Activated CD4-positive, alpha-beta T cell treated with anti-CD3 and anti-CD28 coated beads, Interleukin-2, amount 10 ng/mL, durations not matched to agents 24 days and 14 days (primary cell): Measurements from ENCODE around the gene RPL10A. TPM values are rescaled to one million over a fixed set of nuclear protein-coding genes. Genes with fewer than 3 reads are reported as not detected.

Source experiments
- DNase-seq: peaks from one replicate; pipeline ENCODE4 v3.0.0; 2022
- H3K27ac Mint-ChIP-seq: one replicate; pipeline ENCODE4 v1.8.0; 2022; ENCODE audit warnings: mild to moderate bottlenecking, mixed read lengths
- H3K27me3 Mint-ChIP-seq: one replicate; pipeline ENCODE4 v1.8.0; 2022; ENCODE audit warnings: mixed read lengths
- H3K36me3 Mint-ChIP-seq: one replicate; pipeline ENCODE4 v1.8.0; 2022; ENCODE audit warnings: low read depth, mild to moderate bottlenecking, mixed read lengths
- H3K4me1 Mint-ChIP-seq: one replicate; pipeline ENCODE4 v1.8.0; 2021; ENCODE audit warnings: mixed read lengths
- H3K4me3 Mint-ChIP-seq: one replicate; pipeline ENCODE4 v1.8.0; 2022; ENCODE audit warnings: mild to moderate bottlenecking, moderate library complexity, mixed read lengths
- H3K9me3 Mint-ChIP-seq: one replicate; pipeline ENCODE4 v1.8.0; 2021; ENCODE audit warnings: mixed read lengths
- intact Hi-C: fragments of 100-400 bp; cut with micrococcal nuclease; formaldehyde crosslinking; loops from one replicate; pipeline ENCODE4 v1.15.1; 2023
- total RNA-seq: library from RNA; stranded (reverse); gene quantifications from 2 replicates; pipeline ENCODE4 v1.2.3, GENCODE V29; 2022

The RPL10A gene
- total RNA-seq, 1 donor from 2014 or later, result 1,702 TPM

GRCh38 chr6:35454391-35455110 is 13.7 kb upstream of the RPL10A start:
- Mint-ChIP-seq H3K27me3 (peaks cover 9% of the 10 kb centered on the region), H3K4me3 (peak overlapping the region; percentile 79), H3K36me3 (peaks cover 16% of the 10 kb centered on the region), H3K27ac (no peak overlapping the region), H3K4me1 (peaks cover 37% of the 10 kb centered on the region), H3K9me3 (no peaks in the 10 kb centered on the region)
- intact Hi-C loops, result loop anchor here (5.0 kb wide), 1 partner anchor 43 kb away; the partner anchor contains the start of gene TEAD3
- DNase-seq, result no peak

- no peak overlapping the region for H3K27ac Mint-ChIP-seq
- H3K27me3 Mint-ChIP-seq, result no peaks in the 10 kb centered on the region
- H3K36me3 Mint-ChIP-seq, result peaks cover 25% of the 10 kb centered on the region
- H3K9me3 Mint-ChIP-seq, result no peaks in the 10 kb centered on the region
- no peak for DNase-seq
- intact Hi-C loops, result no loop called here
- H3K4me3 Mint-ChIP-seq, result no peak overlapping the region
- H3K4me1 Mint-ChIP-seq, result peaks cover 24% of the 10 kb centered on the region
These were observed 10.3 kb upstream of the RPL10A start for GRCh38 chr6:35457907-35458306.

GRCh38 chr6:35461270-35461669 is 6.9 kb upstream of the RPL10A start:
- H3K9me3 Mint-ChIP-seq, result no peaks in the 10 kb centered on the region
- peaks cover 6% of the 10 kb centered on the region for H3K4me1 Mint-ChIP-seq
- H3K27ac Mint-ChIP-seq, result no peak overlapping the region
- H3K27me3 Mint-ChIP-seq, result no peaks in the 10 kb centered on the region
- peaks cover 32% of the 10 kb centered on the region for H3K36me3 Mint-ChIP-seq
- no peak for DNase-seq
- H3K4me3 Mint-ChIP-seq, result no peak overlapping the region
- intact Hi-C loops, result no loop called here

- Mint-ChIP-seq H3K4me1 (peaks cover 17% of the 10 kb centered on the region), H3K27ac (no peak overlapping the region), H3K27me3 (no peaks in the 10 kb centered on the region), H3K36me3 (peaks cover 43% of the 10 kb centered on the region), H3K9me3 (no peaks in the 10 kb centered on the region), H3K4me3 (no peak overlapping the region)
- intact Hi-C loops, result no loop called here
- no peak for DNase-seq
These were observed 4.9 kb upstream of the RPL10A start for GRCh38 chr6:35463292-35463691.

GRCh38 chr6:35465646-35466045 is 2.6 kb upstream of the RPL10A start:
- Mint-ChIP-seq H3K9me3 (no peaks in the 10 kb centered on the region), H3K27me3 (no peaks in the 10 kb centered on the region), H3K36me3 (peaks cover 56% of the 10 kb centered on the region), H3K4me1 (peaks cover 27% of the 10 kb centered on the region), H3K4me3 (no peak overlapping the region), H3K27ac (peak overlapping the region; percentile 67)
- DNase-seq, result no peak
- intact Hi-C loops, result loop anchor here (5.0 kb wide), 1 partner anchor 48 kb away; no protein-coding TSS in a partner anchor

GRCh38 chr6:35468980-35469750 is 964 bp downstream of the RPL10A start:
- peaks cover 71% of the 10 kb centered on the region for H3K36me3 Mint-ChIP-seq
- H3K27ac Mint-ChIP-seq, result peak overlapping the region; percentile 98
- peaks cover 39% of the 10 kb centered on the region for H3K4me1 Mint-ChIP-seq
- H3K9me3 Mint-ChIP-seq, result no peaks in the 10 kb centered on the region
- intact Hi-C loops, result loop anchor here (1.0 to 5.0 kb wide), 5 partner anchors 17 to 172 kb away; partner anchors contain the start of genes DEF6, FANCE and PPARD
- DNase-seq, result peak; percentile 62
- H3K27me3 Mint-ChIP-seq, result no peaks in the 10 kb centered on the region
- H3K4me3 Mint-ChIP-seq, result peak overlapping the region; percentile 97

- H3K9me3 Mint-ChIP-seq, result no peaks in the 10 kb centered on the region
- peak; percentile 63 for DNase-seq
- peaks cover 71% of the 10 kb centered on the region for H3K36me3 Mint-ChIP-seq
- intact Hi-C loops, result loop anchor here (5.0 kb wide), 1 partner anchor 53 kb away; no protein-coding TSS in a partner anchor
- peaks cover 39% of the 10 kb centered on the region for H3K4me1 Mint-ChIP-seq
- peak overlapping the region; percentile 98 for H3K27ac Mint-ChIP-seq
- H3K4me3 Mint-ChIP-seq, result peak overlapping the region; percentile 97
- no peaks in the 10 kb centered on the region for H3K27me3 Mint-ChIP-seq
These were observed 1.8 kb downstream of the RPL10A start for GRCh38 chr6:35469751-35470662.

- Mint-ChIP-seq H3K36me3 (peaks cover 68% of the 10 kb centered on the region), H3K27me3 (no peaks in the 10 kb centered on the region), H3K4me1 (peaks cover 38% of the 10 kb centered on the region), H3K9me3 (no peaks in the 10 kb centered on the region), H3K27ac (peak overlapping the region; percentile 98), H3K4me3 (peak overlapping the region; percentile 97)
- peak; percentile 64 for DNase-seq
- intact Hi-C loops, result no loop called here
These were observed 2.5 kb downstream of the RPL10A start for GRCh38 chr6:35470663-35471120.

- no peaks in the 10 kb centered on the region for H3K27me3 Mint-ChIP-seq
- peaks cover 40% of the 10 kb centered on the region for H3K4me1 Mint-ChIP-seq
- intact Hi-C loops, result no loop called here
- no peak for DNase-seq
- peak overlapping the region; percentile 63 for H3K27ac Mint-ChIP-seq
- H3K4me3 Mint-ChIP-seq, result peak overlapping the region; percentile 97
- no peaks in the 10 kb centered on the region for H3K9me3 Mint-ChIP-seq
- H3K36me3 Mint-ChIP-seq, result peaks cover 64% of the 10 kb centered on the region
These were observed 3.7 kb downstream of the RPL10A start for GRCh38 chr6:35471836-35472345.

- intact Hi-C loops, result no loop called here
- H3K27me3 Mint-ChIP-seq, result no peaks in the 10 kb centered on the region
- peaks cover 29% of the 10 kb centered on the region for H3K4me1 Mint-ChIP-seq
- H3K36me3 Mint-ChIP-seq, result peaks cover 55% of the 10 kb centered on the region
- H3K27ac Mint-ChIP-seq, result no peak overlapping the region
- H3K9me3 Mint-ChIP-seq, result no peaks in the 10 kb centered on the region
- H3K4me3 Mint-ChIP-seq, result no peak overlapping the region
- no peak for DNase-seq
These were observed 5.1 kb downstream of the RPL10A start for GRCh38 chr6:35473075-35473849.

- Mint-ChIP-seq H3K4me1 (peaks cover 29% of the 10 kb centered on the region), H3K27me3 (no peaks in the 10 kb centered on the region), H3K9me3 (no peaks in the 10 kb centered on the region), H3K4me3 (no peak overlapping the region), H3K36me3 (peaks cover 50% of the 10 kb centered on the region), H3K27ac (no peak overlapping the region)
- DNase-seq, result no peak
- intact Hi-C loops, result no loop called here
These were observed 5.6 kb downstream of the RPL10A start for GRCh38 chr6:35473850-35474130.

- peaks cover 45% of the 10 kb centered on the region for H3K36me3 Mint-ChIP-seq
- no peak for DNase-seq
- H3K27ac Mint-ChIP-seq, result no peak overlapping the region
- intact Hi-C loops, result no loop called here
- H3K4me1 Mint-ChIP-seq, result peaks cover 28% of the 10 kb centered on the region
- H3K4me3 Mint-ChIP-seq, result no peak overlapping the region
- H3K9me3 Mint-ChIP-seq, result no peaks in the 10 kb centered on the region
- H3K27me3 Mint-ChIP-seq, result no peaks in the 10 kb centered on the region
These were observed 6.1 kb downstream of the RPL10A start for GRCh38 chr6:35474131-35474941.
